H1 (cell line): ENCODE data around the gene LDLRAD4. TPM values are rescaled to one million over a fixed set of nuclear protein-coding genes. Genes with fewer than 3 reads are reported as not detected.

ENCODE experiments used
- CTCF ChIP-seq, 3 experiments: IDR thresholded peaks; 1 replicate in 2 of 3; 2 replicates in 1 of 3; pipeline versions ENCODE4 v1.5.1 to v1.6.1; 2011; ENCODE audit warnings: low read length in 3 of 3, mild to moderate bottlenecking in 3 of 3, inconsistent platforms in 2 of 3, low read depth in 1 of 3, moderate library complexity in 1 of 3; ENCODE audit not compliant: insufficient read depth in 1 of 3; ENCODE audit errors: control extremely low read depth in 1 of 3
- polyA plus RNA-seq, 7 experiments: library from polyadenylated mRNA; depleted of rRNA in 3 of 7; stranded (reverse) in 5 of 7; unstranded in 2 of 7; fragments of >200 nt in 5 of 7; fragments of 200-250 nt in 2 of 7; gene quantifications; 1 replicate in 5 of 7; 2 replicates in 1 of 7; 4 replicates in 1 of 7; pipeline versions ENCODE4 v1.2.1 to v1.2.3, GENCODE V29; 2011 to 2013; ENCODE audit warnings: missing spikeins in 2 of 7, mixed read lengths in 2 of 7
- total RNA-seq: library from RNA; stranded (reverse); fragmentation: NEBNext Ultra II Directional; extraction: Animal tissue kit (Norgen Biotek cat#: 25700); gene quantifications from 2 replicates; pipeline ENCODE4 v1.2.1, GENCODE V29; 2021

The LDLRAD4 gene
- total and polyA plus RNA-seq, 2 of the 8 experiments (the other 6 are each of a cell fraction or from before 2014, with no cell fraction given) = 0.77 to 1.4 TPM

GRCh38 chr18:13684546-13684945 lies 466.0 kb downstream of the LDLRAD4 start (continued):
- no peak for TF ChIP-seq CTCF (IDR thresholded peaks at IDR 0.05; ENCODE audit: control extremely low read depth in 1 of 3, insufficient read depth in 1 of 3, low read depth in 1 of 3, low read length in 3 of 3)
